SHP77 treated with DMSO at 0.1 percent for 48 hours (cell line): ENCODE results near the gene HSBP1L1.

Source experiments
- DNase-seq: peaks from one replicate; lab custom pipeline; 2025; lab: John Stamatoyannopoulos, UW

The HSBP1L1 gene

DNA sequence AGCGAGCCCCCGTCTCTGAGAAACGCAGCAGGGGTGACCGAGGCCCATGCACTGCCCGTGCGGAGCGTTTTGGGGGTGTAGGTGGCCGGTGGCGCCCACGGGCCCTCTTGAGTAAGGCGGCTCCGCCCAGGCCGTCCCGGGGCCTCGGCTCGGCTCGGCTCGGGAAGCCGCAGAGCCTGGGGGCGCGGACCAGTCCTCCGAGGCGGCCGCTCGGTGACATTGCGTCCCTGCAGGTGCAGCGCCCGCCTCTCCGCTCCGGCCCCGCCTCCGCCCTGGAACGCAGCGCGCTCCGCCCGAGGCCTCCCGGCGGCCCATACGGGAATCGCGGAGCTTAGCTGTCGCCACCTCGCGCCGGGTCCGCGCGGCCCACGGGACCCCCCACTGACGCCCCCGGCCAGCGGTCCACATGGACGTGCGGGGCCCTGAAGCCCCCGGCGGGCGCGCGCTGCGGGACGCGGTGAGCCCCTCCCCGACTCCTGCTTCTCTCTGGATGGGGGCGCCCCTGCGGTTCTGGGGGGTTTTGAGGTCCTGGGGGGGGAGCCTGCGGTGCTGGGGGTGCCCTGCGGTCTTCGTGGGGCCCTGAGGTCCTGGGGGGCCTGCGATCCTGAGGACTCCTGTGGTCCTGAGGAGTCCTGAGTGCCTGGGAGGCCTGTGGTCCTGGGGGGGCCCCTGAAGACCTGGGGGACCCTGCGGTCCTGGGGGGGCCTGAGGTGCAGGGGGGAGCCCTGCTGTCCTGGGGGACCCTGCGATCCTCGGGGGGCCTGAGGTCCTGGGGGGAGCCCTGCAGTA lies at the start of gene HSBP1L1:
HSBP1L1 (plus strand) TSS at position 314 of the 789 bp plus-strand sequence; CDS start at position 407, 93 bp downstream.
- DNase-seq: no peak

DNA sequence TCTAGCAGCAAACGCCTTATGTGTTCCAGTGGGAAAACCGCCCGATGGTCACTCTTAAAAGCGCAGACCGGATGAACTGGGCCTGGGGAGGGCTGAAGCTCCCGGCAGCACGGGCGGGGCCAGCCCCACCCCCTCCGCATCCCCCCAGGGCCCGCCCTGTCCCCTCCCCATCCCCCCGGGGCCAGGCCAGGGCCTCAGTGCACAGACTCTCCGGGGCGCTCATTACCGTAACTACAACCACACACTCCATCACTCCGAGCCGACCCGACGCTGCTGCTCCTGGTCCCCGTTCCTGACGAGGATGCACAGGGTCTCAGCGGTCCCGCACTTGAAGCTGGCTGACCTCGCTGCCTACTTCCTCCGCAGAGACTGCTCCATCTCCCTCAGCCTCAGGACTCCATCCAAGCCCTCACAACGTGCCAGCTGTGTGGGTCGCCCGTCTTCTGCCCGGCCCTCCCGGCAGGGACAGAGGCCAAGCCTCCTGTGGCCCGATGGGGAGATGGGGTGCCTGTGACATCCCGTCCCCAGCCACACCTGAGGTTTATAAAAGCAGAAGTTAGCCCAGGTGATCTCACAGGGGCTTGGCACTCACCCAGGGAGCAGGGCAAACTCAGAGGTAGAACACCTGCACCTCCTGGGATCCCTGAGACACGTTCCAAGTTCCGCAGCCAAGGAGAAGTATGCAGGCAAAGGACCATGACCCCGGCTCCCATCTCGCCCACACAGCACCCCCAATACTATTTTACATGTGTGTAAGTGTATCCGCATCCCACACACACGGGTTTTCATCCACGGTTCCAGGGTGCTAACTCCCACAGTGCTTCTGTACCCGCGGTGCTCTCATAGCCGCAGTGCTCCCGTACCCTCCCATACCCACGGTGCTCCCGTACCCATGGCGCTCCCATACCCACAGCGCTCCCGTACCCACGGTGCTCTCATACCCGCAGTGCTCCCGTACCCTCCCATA lies 49.0 kb upstream of the HSBP1L1 start:
- DNase-seq: no peak

DNA sequence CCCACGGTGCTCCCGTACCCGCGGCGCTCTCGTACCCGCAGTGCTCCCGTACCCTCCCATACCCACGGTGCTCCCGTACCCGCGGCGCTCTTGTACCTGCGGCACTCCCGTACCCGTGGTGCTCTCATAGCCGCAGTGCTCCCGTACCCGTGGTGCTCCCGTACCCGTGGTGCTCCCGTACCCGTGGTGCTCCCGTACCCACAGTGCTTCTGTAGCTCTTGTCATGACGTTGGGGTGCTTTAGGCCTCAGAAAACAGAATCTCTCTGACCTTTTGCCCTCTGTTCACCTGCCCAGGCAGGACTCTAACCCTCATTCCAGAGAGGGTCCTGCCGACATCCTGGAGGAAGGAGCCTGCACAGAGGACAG lies 48.3 kb upstream of the HSBP1L1 start:
- DNase-seq: no peak

DNA sequence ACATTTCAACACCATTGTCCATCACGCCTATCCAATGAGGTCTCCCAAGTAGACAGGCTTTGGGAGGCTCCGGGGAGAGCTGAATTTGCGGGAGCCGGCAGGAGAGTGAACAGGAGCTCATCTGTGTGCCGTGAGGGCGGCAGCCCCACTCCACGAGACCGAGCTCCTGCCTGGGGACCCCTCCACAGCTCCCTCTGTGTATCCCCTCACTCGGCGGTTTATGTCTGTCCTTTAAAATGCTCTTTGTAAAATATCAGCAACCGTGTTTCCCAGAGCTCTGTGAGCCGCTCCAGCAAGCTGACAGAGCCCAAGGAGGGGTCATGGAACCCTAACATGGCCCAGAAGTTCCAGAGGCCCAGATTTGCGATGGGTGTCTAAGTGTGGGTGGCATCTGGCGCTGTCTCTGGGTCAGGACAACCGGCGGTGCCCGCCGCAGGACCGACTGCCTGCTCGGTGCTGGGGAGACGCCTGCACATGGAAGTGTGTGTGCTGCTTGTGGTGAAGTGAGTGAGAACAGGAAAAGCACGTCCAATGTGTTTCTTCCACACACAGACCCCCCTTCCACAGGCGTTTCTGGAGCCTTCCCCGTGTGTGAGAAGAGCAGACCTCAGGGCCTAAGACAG lies 47.8 kb upstream of the HSBP1L1 start:
- no peak for DNase-seq

DNA sequence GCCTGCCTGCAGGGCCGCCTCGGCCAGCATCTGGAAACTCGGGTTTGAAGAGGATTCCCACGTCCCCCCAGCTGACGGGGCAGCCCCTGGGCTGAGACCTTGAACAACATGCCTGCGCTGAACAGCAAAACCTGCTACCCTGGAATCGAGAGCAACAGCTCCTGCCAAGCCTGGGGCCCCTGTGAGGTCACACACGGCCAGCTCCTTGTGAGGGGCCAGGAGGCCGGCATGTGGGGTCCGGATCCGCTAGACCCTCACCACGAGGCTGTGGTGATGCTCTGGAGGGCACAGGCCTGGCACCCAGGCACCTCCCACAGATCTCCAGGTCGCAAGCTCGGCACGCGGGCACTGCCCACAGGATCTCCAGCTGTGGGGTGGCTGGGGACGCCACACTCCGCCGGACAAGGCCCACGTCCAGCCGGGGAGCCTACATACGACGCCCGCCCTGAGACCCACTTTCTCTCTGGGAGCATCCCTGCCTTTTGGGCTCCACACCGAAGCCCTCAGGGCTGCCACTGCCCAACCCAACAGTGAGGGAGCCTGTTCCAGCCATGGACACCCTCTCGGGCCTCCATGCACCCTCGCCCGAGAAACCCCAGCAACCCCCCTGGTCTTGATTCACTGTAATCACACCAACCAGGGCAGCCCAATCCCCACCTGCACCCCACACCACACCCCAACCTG lies 47.1 kb upstream of the HSBP1L1 start:
- no peak for DNase-seq

DNA sequence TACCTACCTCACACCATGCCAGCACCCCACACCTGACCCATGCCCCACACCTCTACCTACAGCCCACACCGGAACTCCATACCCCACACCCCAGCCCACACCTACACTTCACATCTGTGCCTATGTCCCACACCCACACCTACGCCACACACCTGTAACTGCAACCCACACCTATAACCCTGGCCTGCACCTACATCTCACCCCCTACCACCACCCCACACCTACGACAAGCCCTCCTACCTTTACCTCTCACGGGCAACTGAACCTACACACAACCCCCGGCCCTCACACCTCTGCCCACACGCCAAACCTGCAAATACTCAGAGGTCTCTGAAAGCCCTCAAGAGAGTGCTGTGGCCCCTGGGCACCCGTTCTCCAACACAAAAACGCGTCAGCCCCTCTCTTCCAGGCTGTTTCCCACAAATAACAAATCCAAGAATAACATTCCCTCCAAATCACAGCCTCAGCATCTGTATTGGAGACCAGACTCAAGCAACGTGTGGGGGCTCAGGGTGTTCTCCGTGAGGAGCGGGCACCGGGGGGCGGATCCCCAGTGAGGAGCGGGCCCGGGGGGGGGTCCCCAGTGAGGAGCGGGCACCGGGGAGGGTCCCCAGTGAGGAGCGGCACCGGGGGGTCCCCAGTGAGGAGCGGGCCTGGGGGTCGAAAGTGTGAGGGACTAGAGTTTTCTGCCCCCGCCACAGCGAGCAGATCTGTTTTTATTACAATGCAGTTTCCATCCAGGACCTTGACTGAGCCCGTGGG lies 46.4 kb upstream of the HSBP1L1 start:
- no peak for DNase-seq

DNA sequence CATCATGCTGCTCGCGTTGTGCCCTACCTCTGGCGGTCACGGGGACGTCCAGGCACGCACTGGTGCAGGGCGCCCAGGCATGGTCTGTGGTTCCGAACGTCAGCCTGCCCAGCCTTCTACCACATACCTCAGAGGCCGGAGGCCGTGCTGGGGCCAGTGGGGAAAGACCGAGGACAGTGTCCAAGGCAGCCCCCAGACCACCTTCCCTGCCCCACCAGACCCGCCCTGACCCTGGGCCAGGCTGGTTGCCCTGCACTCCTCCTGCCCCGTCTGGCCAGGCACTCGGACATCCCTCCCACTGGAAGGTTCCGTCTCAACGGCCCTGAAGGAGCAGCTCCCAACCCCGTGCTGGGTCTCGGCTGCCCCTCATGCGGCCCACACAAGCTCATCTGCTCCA lies 45.8 kb upstream of the HSBP1L1 start:
- no peak for DNase-seq

DNA sequence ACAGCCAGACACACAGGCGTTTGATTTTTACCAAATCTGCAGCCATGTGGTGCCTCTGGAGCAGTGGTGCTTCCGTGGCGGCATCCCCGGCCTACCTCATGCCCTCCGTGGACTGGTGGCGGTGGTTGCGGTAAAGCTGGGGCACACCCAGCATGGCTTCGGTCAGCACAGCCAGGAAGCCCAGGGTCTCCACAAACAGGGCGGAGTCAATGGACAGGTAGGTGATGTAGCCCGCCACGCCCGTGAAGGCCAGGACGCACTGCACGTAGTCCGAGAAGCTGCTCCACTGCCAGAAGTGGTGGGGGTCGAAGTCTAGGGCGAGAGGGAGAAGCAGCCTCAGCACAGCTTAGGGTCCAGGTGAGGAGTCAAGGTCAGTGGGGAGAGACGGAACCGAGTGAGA lies 45.4 kb upstream of the HSBP1L1 start:
- no peak for DNase-seq

DNA sequence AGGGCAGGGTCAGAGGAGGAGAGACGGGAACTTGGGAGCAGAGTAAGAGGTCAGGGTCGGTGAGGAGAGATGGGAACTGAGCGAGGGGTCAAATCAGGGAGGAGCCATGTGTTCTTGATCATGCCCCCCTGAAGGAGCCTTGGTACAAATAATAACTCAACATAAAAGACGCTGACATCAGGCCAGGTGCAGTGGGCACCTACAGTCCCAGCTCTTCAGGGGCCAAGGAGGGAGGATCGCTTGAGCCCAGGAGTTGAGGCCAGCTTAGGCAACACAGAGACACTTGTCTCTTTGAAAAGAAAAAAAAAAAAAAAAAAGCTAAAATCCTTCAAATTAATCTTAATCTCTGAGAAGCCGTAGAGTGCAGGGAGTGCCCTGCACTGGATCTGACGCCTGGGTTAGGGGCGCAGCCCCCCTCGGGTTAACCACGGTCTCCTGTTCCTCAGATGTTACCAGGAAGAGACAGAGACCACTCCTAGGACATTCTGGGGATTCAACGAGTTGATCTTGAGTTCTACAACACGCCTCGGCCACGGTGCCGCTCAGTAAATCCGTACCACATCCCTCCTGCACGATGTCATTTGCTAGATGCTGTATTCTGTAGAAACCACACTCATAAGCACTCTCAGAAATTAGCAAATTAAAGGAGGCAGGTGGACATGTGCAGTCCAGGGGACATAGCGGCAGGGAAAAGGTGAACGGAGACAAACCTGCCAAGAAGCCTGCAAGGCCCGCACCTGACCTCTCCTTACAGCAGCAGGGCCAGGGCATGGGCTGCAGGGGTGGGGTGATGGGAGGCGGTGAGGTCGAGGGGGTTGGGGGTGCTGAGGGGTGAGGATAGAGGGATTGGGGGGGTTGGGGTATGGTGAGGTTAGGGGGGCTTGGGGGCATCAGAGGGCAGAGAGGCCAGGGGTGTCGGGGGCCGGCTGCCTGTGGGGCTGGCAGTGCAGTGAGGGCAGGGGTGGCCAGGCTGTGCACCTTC lies 42.2 kb upstream of the HSBP1L1 start:
- DNase-seq: no peak

DNA sequence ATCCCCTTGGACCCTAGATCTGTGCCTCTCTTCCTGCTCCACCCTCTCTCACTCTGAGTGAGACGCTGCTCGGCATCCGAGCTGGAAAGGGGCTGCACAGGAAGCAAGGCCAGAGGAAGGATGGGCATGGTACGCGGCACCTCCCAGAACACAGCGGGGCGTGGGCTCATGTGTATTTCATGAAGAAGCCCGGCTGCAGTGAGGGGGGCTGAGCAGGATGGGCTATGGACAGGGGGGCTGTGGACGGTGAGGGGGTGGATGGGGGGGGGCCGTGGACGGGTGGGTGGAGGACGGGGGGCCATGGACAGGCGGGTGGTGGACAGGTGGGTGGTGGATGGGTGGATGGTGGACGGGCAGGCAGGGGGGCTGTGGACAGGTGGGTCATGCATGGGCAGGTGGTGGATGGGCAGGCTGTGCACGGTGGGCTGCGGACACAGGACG lies 41.5 kb upstream of the HSBP1L1 start:
- DNase-seq: no peak

DNA sequence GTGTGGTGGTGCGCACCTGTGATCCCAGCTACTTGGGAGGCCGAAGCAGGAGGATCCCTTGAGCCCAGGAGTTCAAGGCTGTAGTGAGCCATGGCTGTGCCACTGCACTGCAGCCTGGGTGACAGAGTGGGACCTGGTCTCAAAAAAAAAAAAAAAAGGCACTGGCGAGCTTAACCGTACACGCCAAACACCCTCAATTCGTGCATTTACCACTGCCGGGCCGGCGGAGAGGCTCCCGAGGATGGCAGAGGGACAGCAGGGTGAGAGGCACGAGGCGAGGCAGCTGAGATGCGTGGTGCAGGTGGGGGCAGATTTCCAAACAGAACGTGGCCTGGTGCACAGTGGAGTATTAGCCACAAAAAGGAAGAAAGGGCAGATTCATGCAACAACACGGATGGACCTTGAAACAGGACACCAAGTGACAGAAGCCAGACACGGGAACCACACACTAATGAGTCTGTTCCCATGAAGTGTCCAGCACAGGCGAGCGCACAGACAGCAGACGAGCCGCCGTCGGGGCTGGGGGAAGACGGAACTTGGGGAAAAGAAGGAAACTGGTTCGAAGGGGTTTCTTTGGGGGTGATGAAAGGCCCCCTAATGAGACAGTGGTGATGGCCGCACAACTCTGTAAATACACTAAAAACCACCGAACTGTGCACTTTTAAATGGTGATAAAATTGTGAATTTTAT lies 40.4 kb upstream of the HSBP1L1 start:
- no peak for DNase-seq

DNA sequence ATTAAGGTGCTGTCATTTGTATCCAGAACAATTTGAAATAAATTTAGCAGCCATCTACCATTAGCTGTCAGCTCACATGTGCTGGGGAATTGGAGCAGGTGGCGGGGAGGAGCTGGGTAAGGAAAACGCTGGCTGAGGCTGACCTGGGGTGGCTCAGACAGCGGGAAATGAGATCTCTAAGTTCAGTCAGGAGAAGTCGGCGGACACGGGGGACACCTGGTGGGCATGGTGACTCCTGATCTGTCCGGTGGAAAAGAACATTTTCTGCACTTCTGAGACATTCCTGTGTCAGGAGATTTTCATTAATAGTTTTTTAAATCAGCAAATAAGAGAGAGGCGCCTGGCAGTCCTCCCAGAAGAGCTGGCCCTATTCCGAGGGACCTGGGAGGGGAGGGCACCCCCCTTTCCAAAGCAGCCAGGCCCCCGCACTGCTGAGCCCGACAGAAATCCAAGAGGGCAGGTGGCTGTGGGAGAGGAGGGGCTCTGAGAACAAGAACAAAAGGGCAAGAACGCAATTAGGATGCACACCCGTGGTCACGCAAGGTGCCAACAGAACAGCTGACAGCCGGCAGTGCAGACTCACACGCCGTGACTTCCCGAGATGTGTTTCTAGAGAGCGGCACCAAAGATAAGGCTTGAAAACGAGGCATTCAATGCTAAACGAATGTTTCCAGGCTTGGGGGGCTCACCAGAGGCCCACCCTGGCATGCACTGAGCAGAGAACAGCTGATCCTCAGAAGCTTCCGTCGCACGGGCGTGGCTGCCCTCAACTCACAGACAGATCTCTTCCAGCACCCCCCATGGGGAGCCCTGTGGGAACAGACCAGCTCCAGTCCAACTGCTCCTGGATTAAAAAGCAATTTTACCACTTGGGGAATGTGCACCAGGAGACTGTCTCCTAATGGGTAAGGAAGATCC lies 39.4 kb upstream of the HSBP1L1 start:
- DNase-seq: no peak

DNA sequence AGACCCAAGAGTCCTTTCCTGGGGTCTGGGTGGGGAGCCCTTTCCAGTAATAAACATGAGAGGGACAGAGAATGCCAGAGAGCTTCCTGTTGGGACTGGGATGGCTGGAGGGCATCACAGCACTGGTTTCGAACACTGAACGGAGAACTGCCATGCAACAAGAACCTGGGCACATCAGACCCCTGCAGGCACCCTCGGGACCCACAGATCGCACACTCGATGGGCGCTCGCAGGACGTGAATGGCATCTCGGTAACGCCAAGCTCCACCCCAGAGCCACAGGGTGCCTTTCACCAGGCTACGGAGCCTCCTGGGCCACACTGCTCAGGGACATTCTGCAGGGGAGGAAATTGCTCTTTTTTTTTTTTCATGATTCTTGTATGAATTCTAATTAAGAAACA lies 38.1 kb upstream of the HSBP1L1 start:
- no peak for DNase-seq

DNA sequence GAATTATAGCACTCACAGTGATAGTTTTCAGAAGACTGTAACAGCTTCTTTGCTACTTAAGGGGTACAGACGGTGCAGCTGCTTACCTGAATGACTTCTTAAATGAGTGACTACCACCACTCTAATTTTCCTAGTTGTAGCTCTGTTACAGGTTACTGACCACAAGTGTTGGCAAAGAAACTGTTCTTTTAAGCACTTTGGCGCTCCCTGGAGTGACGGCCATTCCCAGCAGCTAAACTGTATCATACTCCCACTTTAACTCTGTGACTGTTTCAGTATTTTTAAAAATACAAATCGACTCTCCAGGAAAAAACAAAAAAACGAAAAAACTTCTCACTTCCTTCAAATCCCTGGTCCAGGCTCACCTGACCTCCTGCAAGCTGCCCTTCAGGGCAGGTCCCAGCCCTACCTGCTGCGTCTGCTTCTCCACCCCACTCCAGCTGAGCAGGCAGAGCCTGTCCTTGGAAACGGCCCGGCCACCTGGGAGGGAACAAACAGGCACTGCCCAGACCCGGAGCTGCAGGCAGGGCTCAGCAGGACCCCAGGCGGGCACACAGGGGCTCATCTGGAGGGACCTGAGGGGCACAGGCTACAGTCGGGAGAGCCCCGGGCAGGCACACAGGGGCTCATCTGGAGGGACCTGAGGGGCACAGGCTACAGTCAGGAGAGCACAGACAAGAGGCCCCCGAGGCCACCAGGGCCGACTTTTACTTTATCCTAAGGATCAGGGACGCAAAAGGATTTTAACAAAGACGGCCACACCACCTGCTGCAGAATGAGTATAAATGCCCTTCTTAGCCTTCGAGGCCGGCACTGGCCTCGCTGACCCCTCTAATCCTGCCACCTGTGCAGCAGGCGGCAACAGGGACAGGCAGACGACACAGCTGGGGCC lies 37.5 kb upstream of the HSBP1L1 start:
- no peak for DNase-seq

DNA sequence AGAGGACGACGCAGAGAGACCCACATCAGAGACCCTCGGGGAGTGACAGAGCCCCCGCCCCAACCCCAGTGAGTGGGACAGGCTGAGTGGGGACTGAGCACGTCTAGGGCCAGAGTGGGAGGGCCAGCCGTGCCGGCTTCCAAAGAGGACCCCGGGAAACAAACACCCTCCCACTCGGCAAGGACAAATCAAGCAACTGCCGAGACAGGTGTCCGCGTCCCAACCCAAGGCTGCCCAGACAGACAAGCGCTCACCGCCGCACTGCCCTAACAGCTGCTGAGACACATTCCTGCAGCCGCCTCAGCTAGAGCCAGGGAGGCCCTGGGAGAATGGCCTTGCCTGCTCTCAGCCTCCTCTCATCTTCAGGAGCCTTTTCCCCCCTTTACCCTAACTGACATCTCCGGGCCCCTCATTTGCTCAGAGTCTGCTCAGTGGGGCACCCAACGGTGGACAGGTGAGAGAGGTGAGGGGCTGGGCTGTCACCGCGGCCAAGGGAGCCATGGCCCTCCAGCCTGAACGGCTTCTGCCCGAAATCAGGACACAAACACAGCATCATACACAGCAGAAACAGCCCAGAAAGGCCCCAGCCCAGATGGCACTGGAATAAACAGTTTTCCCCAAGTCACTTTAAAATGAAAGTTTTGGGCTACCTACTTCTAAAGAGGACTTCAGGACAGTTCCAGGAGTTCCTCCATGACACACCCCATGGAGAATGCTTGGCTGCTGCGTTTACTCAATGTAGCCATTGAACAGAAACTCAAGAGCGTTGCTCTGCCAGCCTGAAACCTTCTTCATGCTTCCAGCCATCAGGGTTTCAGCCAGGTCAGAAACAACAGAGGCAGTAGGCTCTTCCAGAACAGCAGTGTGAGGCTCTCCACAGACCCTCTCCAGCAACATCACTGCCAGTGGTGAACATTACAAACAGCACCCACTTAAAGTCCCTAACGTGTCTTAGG lies 36.6 kb upstream of the HSBP1L1 start:
- DNase-seq: no peak

DNA sequence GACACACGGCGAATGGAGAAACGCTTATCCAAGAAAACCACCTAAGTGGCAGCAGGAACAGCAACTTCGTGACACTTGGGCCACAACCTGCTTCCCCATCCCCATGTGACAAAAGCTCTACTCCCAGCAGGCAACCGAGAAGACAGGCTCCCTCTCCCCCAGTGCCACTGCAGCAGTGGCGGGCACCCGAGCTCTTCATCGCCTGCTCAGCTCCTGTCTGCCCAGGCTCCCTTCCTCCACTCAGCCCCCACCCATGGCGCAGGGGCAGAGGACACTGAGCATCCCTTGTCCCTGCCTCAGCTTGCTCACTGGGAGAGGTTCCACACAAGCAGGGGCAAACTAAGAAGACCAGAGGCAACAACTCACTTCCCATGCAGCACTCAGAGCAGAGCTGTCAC lies 35.9 kb upstream of the HSBP1L1 start:
- DNase-seq: no peak
